IMR-90 (cell line): Measurements from ENCODE around the gene CPSF7. TPM values are rescaled to one million over a fixed set of nuclear protein-coding genes. Genes with fewer than 3 reads are reported as not detected.

Source experiments
- ATAC-seq: fragments of 200-7000 bp; cut with Tn5 transposase; 2 replicates; pipeline ENCODE4 v1.9.1; 2020; ENCODE audit warnings: low read depth, mild to moderate bottlenecking, moderate library complexity
- BruUV-seq: library from RNA; stranded (reverse); fragments of 400-500 nt; replicated peaks from 2 replicates; lab custom pipeline; 2021; lab: Mats Ljungman, UMichigan
- CTCF ChIA-PET: fragments of 300-600 bp; formaldehyde crosslinking; extraction: SDS; loops from one replicate; lab custom pipeline; 2021; ENCODE audit warnings: antibody characterized with exemption; lab: Yijun Ruan, JAX
- POLR2A ChIA-PET: fragments of 300-600 bp; sonication (Branson Sonifier 250); formaldehyde crosslinking; loops from one replicate; lab custom pipeline; 2022; ENCODE audit warnings: antibody characterized with exemption; ENCODE audit not compliant: unreplicated experiment; lab: Charles Lee
- DNase-seq: peaks from one replicate; pipeline ENCODE4 v3.0.0; 2013
- H2AFZ ChIP-seq: replicated peaks from 2 replicates; pipeline ENCODE3; 2013; ENCODE audit warnings: low read length, mild to moderate bottlenecking; ENCODE audit not compliant: poor library complexity
- H2AK5ac ChIP-seq: 2 replicates; pipeline ENCODE4 v1.6.1; 2013; ENCODE audit warnings: low read depth, low read length, inconsistent platforms
- H2AK9ac ChIP-seq: replicated peaks from 2 replicates; pipeline ENCODE3; 2013; ENCODE audit warnings: mild to moderate bottlenecking, low read depth, low read length, moderate library complexity; ENCODE audit not compliant: poor library complexity
- H2BK120ac ChIP-seq: 2 replicates; pipeline ENCODE4 v1.6.1; 2013; ENCODE audit warnings: low read depth, low read length, inconsistent platforms
- H2BK15ac ChIP-seq: 3 replicates; pipeline ENCODE4 v1.6.1; 2013; ENCODE audit warnings: low read depth, low read length, inconsistent platforms
- H2BK20ac ChIP-seq: 2 replicates; pipeline ENCODE4 v1.6.1; 2013; ENCODE audit warnings: low read depth, mild to moderate bottlenecking, inconsistent platforms, low read length, moderate library complexity
- H2BK5ac ChIP-seq: 2 replicates; pipeline ENCODE4 v1.6.1; 2013; ENCODE audit warnings: mild to moderate bottlenecking, low read depth, low read length, inconsistent platforms; ENCODE audit not compliant: poor library complexity, severe bottlenecking
- H3K14ac ChIP-seq: replicated peaks from 2 replicates; pipeline ENCODE4 v1.6.1; 2013; ENCODE audit warnings: low read depth, low read length, inconsistent platforms
- H3K18ac ChIP-seq: 2 replicates; pipeline ENCODE4 v1.6.1; 2013; ENCODE audit warnings: low read depth, low read length, control low read depth
- H3K23ac ChIP-seq: 2 replicates; pipeline ENCODE4 v1.6.1; 2013; ENCODE audit warnings: low read depth, low read length, inconsistent platforms
- H3K27ac ChIP-seq: 2 replicates; pipeline ENCODE4 v1.5.1; 2013; ENCODE audit warnings: mild to moderate bottlenecking, control low read depth, low read length; ENCODE audit not compliant: insufficient read depth
- H3K27me3 ChIP-seq: 2 replicates; pipeline ENCODE4 v1.6.1; 2013; ENCODE audit warnings: low read length; ENCODE audit not compliant: control insufficient read depth, insufficient read depth
- H3K36me3 ChIP-seq: 2 replicates; pipeline ENCODE4 v1.6.1; 2013; ENCODE audit warnings: low read length, mixed read lengths; ENCODE audit not compliant: control insufficient read depth, insufficient read depth
- H3K4ac ChIP-seq: 2 replicates; pipeline ENCODE4 v1.6.1; 2013; ENCODE audit warnings: low read depth, low read length, inconsistent platforms
- H3K4me1 ChIP-seq: 2 replicates; pipeline ENCODE4 v1.6.1; 2013; ENCODE audit warnings: low read length, mixed read lengths; ENCODE audit not compliant: control insufficient read depth, insufficient read depth
- H3K4me2 ChIP-seq: 2 replicates; pipeline ENCODE4 v1.6.1; 2013; ENCODE audit warnings: low read depth, mild to moderate bottlenecking, control low read depth, low read length, moderate library complexity
- H3K4me3 ChIP-seq: 2 replicates; pipeline ENCODE4 v1.5.1; 2013; ENCODE audit warnings: low read depth, mild to moderate bottlenecking, control low read depth, low read length, moderate library complexity; ENCODE audit not compliant: insufficient read depth
- H3K56ac ChIP-seq: 2 replicates; pipeline ENCODE4 v1.6.1; 2013; ENCODE audit warnings: low read length, inconsistent platforms; ENCODE audit not compliant: insufficient read depth; ENCODE audit errors: extremely low read depth
- H3K79me1 ChIP-seq, 2 experiments: 2 replicates each; pipeline ENCODE4 v1.6.1; 2013; ENCODE audit warnings: low read length in 2 of 2, inconsistent platforms in 1 of 2, low read depth in 1 of 2
- H3K9ac ChIP-seq: 2 replicates; pipeline ENCODE4 v1.6.1; 2013; ENCODE audit warnings: low read depth, low read length, control low read depth
- H3K9me1 ChIP-seq: 2 replicates; pipeline ENCODE4 v1.6.1; 2013; ENCODE audit warnings: low read length, inconsistent platforms; ENCODE audit not compliant: insufficient read depth
- H3K9me3 ChIP-seq: 2 replicates; pipeline ENCODE4 v1.6.1; 2013; ENCODE audit warnings: low read length; ENCODE audit not compliant: control insufficient read depth, insufficient read depth
- H4K20me1 ChIP-seq: 2 replicates; pipeline ENCODE4 v1.6.1; 2013; ENCODE audit warnings: low read length, inconsistent platforms; ENCODE audit not compliant: insufficient read depth
- H4K5ac ChIP-seq: 2 replicates; pipeline ENCODE4 v1.6.1; 2013; ENCODE audit warnings: mild to moderate bottlenecking, low read depth, low read length, control low read depth
- H4K8ac ChIP-seq, 2 experiments: 2 replicates each; pipeline ENCODE4 v1.6.1; 2013; ENCODE audit warnings: low read depth in 2 of 2, low read length in 2 of 2, control low read depth in 1 of 2, inconsistent platforms in 1 of 2
- H4K91ac ChIP-seq: 2 replicates; pipeline ENCODE4 v1.6.1; 2013; ENCODE audit warnings: low read depth, low read length, inconsistent platforms; ENCODE audit not compliant: insufficient read depth
- CEBPB ChIP-seq: IDR thresholded peaks from 2 replicates; pipeline ENCODE4 v1.6.1; 2012; ENCODE audit warnings: low read depth, low read length, improper control_type of control experiment
- NFE2L2 ChIP-seq: fragments of 150-350 bp; IDR thresholded peaks from 2 replicates; pipeline ENCODE4 v1.6.1; 2016; ENCODE audit warnings: low read depth, mild to moderate bottlenecking, low read length
- WGBS, 2 experiments: methylation state at CpG; one replicate each; pipeline versions ENCODE4 v1.1.5 to v1.1.7; 2013; ENCODE audit warnings: missing lambda C conversion rate in 2 of 2; ENCODE audit not compliant: insufficient read length in 1 of 2; ENCODE audit errors: extremely low coverage in 2 of 2; 5-methylcytosine and 5-hydroxymethylcytosine counted together
- dilution Hi-C: fragments of 300-500 bp; cut with HindIII; formaldehyde crosslinking; loops from one replicate; pipeline ENCODE4 v1.14.3; 2018; ENCODE audit warnings: low sequenced_read_pairs; ENCODE audit not compliant: unreplicated experiment
- in situ Hi-C: fragments of 300-500 bp; cut with MboI; formaldehyde crosslinking; loops from 3 replicates; pipeline ENCODE4 v1.14.3; 2019; ENCODE audit warnings: low sequenced_read_pairs, inconsistent platforms, mixed read lengths
- intact Hi-C: fragments of 100-400 bp; cut with micrococcal nuclease; formaldehyde crosslinking; loops from 2 replicates; pipeline ENCODE4 v1.10.0; 2022
- polyA plus RNA-seq, 3 experiments: library from polyadenylated mRNA; depleted of rRNA; stranded (reverse); fragments of >200 nt; gene quantifications; 2 replicates each; pipeline ENCODE4 v1.2.3, GENCODE V29; 2012; ENCODE audit warnings: low replicate concordance in 1 of 3
- total RNA-seq: library from RNA; depleted of rRNA; stranded (reverse); fragments of >200 nt; gene quantifications from 2 replicates; pipeline ENCODE4 v1.2.3, GENCODE V29; 2012

The CPSF7 gene
- total and polyA plus RNA-seq, 2 of the 4 experiments (the other 2 are of a cell fraction), result 9.5 to 55.2 TPM

- H3K4me3 ChIP-seq, result no peak overlapping the region
- peaks cover 9% of the 10 kb centered on the region for H3K9me1 ChIP-seq
- H2AK5ac ChIP-seq, result no peak overlapping the region
- BruUV-seq, result no TSS peak
- H2BK15ac ChIP-seq, result no peak overlapping the region
- no peak overlapping the region for H2AK9ac ChIP-seq
- intact Hi-C loops, result no loop called here
- H3K14ac ChIP-seq, result no peak overlapping the region
- no peak for ATAC-seq
- no peak overlapping the region for H3K4me2 ChIP-seq
- H3K23ac ChIP-seq, result no peak overlapping the region
- H3K4me1 ChIP-seq, result peaks cover 2% of the 10 kb centered on the region; the same call in 1 of the 2 replicates
- no peak overlapping the region for H2BK120ac ChIP-seq
- H2BK5ac ChIP-seq, result no peak overlapping the region
- POLR2A ChIA-PET, result no interaction called here
- H3K9me3 ChIP-seq, result no peaks in the 10 kb centered on the region
- no peak overlapping the region for H3K27ac ChIP-seq
- H3K4ac ChIP-seq, result no peak overlapping the region
- H4K91ac ChIP-seq, result no peak overlapping the region
- H4K8ac ChIP-seq, result no peak overlapping the region
- CTCF ChIA-PET, result interaction anchor here (1.1 to 1.4 kb wide), 2 partner anchors 21 to 29 kb away, joined by 3 to 4 read pairs; no protein-coding TSS in a partner anchor
- H4K20me1 ChIP-seq, result no peaks in the 10 kb centered on the region
- H3K9ac ChIP-seq, result no peak overlapping the region
- H3K36me3 ChIP-seq, result peaks cover 24% of the 10 kb centered on the region
- H2AFZ ChIP-seq, result no peak overlapping the region
- H4K5ac ChIP-seq, result no peak overlapping the region
- no peak for DNase-seq
- dilution Hi-C loops, result no loop called here
- no peak overlapping the region for H3K18ac ChIP-seq
- TF ChIP-seq NFE2L2 (no peak), CEBPB (no peak)
- in situ Hi-C loops, result no loop called here
- WGBS, 2 experiments, result no CpG with 5 or more reads among the region's 4 CpGs
- H2BK20ac ChIP-seq, result no peak overlapping the region
- no peaks in the 10 kb centered on the region for H3K27me3 ChIP-seq
- H3K56ac ChIP-seq, result no peak overlapping the region
- H3K79me1 ChIP-seq, result peaks cover 20 to 34% of the 10 kb centered on the region in 2 experiments
Measured at GRCh38 chr11:61356706-61357105, 73.1 kb downstream of the CPSF7 start.
